GM21390 (cell line): ENCODE data around the gene NUDT7.
A peak's percentile ranks its signal among the peaks of the same experiment; 100 is the strongest.

Experiments used
- ATAC-seq: cut with Tn5 transposase; IDR thresholded peaks from one replicate; pipeline ENCODE4 v1.9.1; 2021; ENCODE audit not compliant: unreplicated experiment

The NUDT7 gene

GRCh38 chr16:77775911-77776909, 53.9 kb downstream of the NUDT7 start:
- no peak for ATAC-seq

GRCh38 chr16:77777745-77778144, 55.4 kb downstream of the NUDT7 start:
- no peak for ATAC-seq

- ATAC-seq, result no peak
These were observed 58.1 kb downstream of the NUDT7 start for GRCh38 chr16:77780378-77780837.

- no peak for ATAC-seq
These were observed 58.8 kb downstream of the NUDT7 start for GRCh38 chr16:77781091-77781490.

GRCh38 chr16:77782694-77783093, 60.4 kb downstream of the NUDT7 start:
- ATAC-seq, result no peak

GRCh38 chr16:77784441-77785372, 62.4 kb downstream of the NUDT7 start:
- no peak for ATAC-seq

GRCh38 chr16:77785373-77785764, 63.1 kb downstream of the NUDT7 start:
- ATAC-seq, result no peak

GRCh38 chr16:77786186-77786847, 64.0 kb downstream of the NUDT7 start:
- ATAC-seq, result no peak

- no peak for ATAC-seq
These were observed 65.1 kb downstream of the NUDT7 start for GRCh38 chr16:77787452-77787851.

GRCh38 chr16:77788181-77789084, 66.1 kb downstream of the NUDT7 start, which contains the start of gene VAT1L:
TSS of gene VAT1L (plus strand) at chr16:77788564. CDS start at chr16:77788683, 119 bp downstream.
- peak; percentile 54 for ATAC-seq

GRCh38 chr16:77789085-77790008, 67.0 kb downstream of the NUDT7 start:
- ATAC-seq, result no peak

GRCh38 chr16:77790009-77790372, 67.7 kb downstream of the NUDT7 start:
- ATAC-seq, result no peak

GRCh38 chr16:77790912-77791311, 68.6 kb downstream of the NUDT7 start:
- no peak for ATAC-seq
